Type B pancreatic cell (in vitro differentiated cells): Measurements from ENCODE around the gene RASL10B. TPM values are rescaled to one million over a fixed set of nuclear protein-coding genes. Genes with fewer than 3 reads are reported as not detected.

Experiments used
- DNase-seq: peaks from one replicate; pipeline ENCODE4 v3.0.0; 2021; ENCODE audit warnings: mixed read lengths; ENCODE audit not compliant: unreplicated experiment; ENCODE audit errors: extremely low spot score
- H3K27ac Mint-ChIP-seq: 2 replicates; pipeline ENCODE4 v1.8.0; 2021; ENCODE audit warnings: mild to moderate bottlenecking, mixed read lengths
- H3K27me3 Mint-ChIP-seq: 2 replicates; pipeline ENCODE4 v1.8.0; 2021; ENCODE audit warnings: mixed read lengths
- H3K36me3 Mint-ChIP-seq: 2 replicates; pipeline ENCODE4 v1.8.0; 2021; ENCODE audit warnings: mixed read lengths
- H3K4me1 Mint-ChIP-seq: one replicate; pipeline ENCODE4 v1.8.0; 2021; ENCODE audit warnings: mixed read lengths; ENCODE audit not compliant: unreplicated experiment
- H3K4me3 Mint-ChIP-seq: 2 replicates; pipeline ENCODE4 v1.8.0; 2021; ENCODE audit warnings: mild to moderate bottlenecking, mixed read lengths
- H3K9me3 Mint-ChIP-seq: 2 replicates; pipeline ENCODE4 v1.8.0; 2021; ENCODE audit warnings: mixed read lengths
- total RNA-seq: library from RNA; stranded (reverse); gene quantifications from 2 replicates; pipeline ENCODE4 v1.2.1, GENCODE V29; 2021; ENCODE audit warnings: low replicate concordance
- TF ChIP-seq, protein P1 (sequence below): fragments of 200-600 bp; sonication (generic); conservative IDR thresholded peaks from 2 replicates; pipeline ENCODE4 v1.5.0; 2021; ENCODE audit warnings: antibody characterized with exemption, mild to moderate bottlenecking

The RASL10B gene
- total RNA-seq, 1 donor from 2014 or later, result 29.4 TPM

DNA sequence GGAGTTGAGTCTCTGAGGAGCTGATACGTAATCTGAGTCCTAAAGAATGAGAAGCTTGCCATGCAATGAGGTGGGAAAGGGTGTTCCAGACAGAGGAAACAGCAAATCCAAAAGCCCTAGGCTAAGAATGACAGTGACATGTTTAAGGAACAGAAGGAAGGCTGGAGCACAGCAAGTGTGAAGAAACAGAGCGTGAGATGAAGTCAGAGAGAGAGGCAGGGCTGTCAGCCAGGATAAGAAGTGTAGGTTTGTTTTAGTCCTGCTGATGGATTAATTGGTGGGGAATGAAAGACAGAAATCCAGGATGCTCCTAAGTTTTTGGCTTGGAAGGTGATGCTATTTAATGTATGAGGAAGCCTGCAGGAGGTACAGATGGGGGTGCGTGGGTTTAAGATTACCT is 49.5 kb downstream of the RASL10B start:
- no peak overlapping the region for H3K4me3 Mint-ChIP-seq
- H3K4me1 Mint-ChIP-seq, result peaks cover 10% of the 10 kb centered on the region
- no peaks in the 10 kb centered on the region for H3K36me3 Mint-ChIP-seq
- TF ChIP-seq, protein P1, sequence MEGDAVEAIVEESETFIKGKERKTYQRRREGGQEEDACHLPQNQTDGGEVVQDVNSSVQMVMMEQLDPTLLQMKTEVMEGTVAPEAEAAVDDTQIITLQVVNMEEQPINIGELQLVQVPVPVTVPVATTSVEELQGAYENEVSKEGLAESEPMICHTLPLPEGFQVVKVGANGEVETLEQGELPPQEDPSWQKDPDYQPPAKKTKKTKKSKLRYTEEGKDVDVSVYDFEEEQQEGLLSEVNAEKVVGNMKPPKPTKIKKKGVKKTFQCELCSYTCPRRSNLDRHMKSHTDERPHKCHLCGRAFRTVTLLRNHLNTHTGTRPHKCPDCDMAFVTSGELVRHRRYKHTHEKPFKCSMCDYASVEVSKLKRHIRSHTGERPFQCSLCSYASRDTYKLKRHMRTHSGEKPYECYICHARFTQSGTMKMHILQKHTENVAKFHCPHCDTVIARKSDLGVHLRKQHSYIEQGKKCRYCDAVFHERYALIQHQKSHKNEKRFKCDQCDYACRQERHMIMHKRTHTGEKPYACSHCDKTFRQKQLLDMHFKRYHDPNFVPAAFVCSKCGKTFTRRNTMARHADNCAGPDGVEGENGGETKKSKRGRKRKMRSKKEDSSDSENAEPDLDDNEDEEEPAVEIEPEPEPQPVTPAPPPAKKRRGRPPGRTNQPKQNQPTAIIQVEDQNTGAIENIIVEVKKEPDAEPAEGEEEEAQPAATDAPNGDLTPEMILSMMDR, result no peak
- peaks cover 17% of the 10 kb centered on the region for H3K27me3 Mint-ChIP-seq
- DNase-seq, result no peak
- no peaks in the 10 kb centered on the region for H3K9me3 Mint-ChIP-seq
- H3K27ac Mint-ChIP-seq, result no peak overlapping the region

DNA sequence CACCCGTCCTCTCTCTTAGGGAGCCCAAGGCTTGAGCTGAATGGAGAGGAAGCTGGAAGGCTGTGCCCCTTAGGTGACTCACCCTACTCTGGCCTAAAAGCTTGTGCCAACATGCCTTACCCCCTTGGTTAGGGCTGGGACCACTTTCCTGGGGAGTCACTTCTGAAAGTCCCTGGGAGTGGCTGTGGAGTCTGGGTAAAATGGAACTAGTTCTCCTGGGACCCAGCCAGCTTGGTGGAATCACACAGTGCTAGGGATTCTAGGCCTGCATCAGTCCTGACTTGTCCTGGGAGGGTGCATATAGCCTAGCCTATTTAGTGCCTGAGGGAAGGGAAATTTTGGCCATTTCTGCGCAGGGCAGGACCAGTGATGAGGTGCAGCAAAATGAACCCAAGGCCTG is 53.5 kb downstream of the RASL10B start:
- DNase-seq, result no peak
- no peak overlapping the region for H3K4me3 Mint-ChIP-seq
- no peaks in the 10 kb centered on the region for H3K36me3 Mint-ChIP-seq
- no peaks in the 10 kb centered on the region for H3K9me3 Mint-ChIP-seq
- peaks cover 26% of the 10 kb centered on the region for H3K27me3 Mint-ChIP-seq
- peaks cover 27% of the 10 kb centered on the region for H3K4me1 Mint-ChIP-seq
- no peak overlapping the region for H3K27ac Mint-ChIP-seq
- TF ChIP-seq, protein P1, result no peak

DNA sequence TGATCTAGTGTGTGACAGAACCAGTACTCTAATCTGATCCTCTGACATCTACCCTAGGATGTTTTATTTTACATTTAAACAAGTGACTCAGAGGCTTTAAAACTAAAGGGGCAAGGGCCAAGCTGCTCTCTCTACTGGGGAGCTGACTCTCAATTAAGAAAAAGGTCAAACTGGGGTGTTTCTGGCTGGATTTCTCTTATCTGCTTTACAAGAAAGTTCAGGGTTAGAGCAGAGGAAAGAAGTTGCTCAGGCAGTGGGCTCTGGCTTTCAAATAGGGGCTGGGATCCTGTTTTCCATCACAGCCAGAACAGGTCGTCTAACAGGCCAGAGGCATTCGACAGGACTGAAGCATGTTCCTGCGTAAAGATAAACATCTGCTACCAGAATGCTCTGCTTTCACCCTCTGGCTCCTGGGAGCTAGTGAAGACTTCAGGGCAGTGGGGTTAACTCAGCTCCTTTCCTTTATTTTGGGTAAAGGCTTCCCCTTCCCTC is 55.5 kb downstream of the RASL10B start:
- Mint-ChIP-seq H3K9me3 (no peaks in the 10 kb centered on the region), H3K27ac (peak overlapping the region; percentile 47), H3K27me3 (peaks cover 34% of the 10 kb centered on the region), H3K4me3 (no peak overlapping the region), H3K4me1 (peaks cover 22% of the 10 kb centered on the region), H3K36me3 (no peaks in the 10 kb centered on the region)
- TF ChIP-seq, protein P1, result no peak
- no peak for DNase-seq

DNA sequence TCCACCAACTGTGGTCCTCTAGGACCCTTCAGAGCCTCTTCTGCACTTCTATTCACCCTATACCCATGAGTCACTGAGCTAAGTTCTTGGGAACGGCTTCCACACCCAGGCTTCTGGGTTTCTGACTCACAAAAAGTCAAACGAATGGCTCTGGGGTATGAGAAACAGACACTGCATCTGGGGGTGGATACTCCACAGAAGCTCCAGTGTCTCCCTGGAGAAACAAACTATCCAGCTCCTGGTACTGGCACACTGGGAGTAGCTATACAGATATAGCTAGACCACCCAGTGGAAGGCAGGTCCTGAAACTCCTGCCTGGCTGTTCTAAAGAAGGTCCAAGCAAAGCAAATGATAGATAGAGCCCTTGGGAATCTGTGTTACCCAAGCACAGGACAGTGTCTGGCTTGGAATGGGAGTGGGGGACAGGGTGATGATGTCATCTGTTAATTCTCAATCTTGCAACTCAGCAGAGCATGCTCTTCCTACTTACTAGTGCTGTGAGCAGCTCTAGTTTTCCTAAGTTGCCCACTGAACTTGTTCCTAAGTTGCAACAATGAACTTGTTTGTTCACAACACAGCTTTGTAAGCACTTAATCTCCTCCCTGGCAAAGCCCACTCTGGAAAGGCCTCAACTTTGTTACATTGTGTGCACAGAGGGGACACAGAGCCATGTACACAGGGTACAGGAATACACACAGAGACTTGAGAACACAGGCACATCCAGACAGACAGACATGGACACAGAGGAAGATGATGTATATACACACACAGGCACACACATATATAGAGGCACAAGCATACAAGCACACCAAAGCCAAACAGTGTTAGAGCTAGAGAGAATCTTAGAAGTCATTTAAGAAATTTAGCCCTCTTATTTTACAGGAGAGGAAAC is 57.3 kb downstream of the RASL10B start:
- TF ChIP-seq, protein P1, result no peak
- H3K4me3 Mint-ChIP-seq, result no peak overlapping the region
- H3K27me3 Mint-ChIP-seq, result peaks cover 45% of the 10 kb centered on the region
- no peaks in the 10 kb centered on the region for H3K36me3 Mint-ChIP-seq
- DNase-seq, result no peak
- peak overlapping the region; percentile 29 for H3K27ac Mint-ChIP-seq
- H3K4me1 Mint-ChIP-seq, result peaks cover 22% of the 10 kb centered on the region
- H3K9me3 Mint-ChIP-seq, result no peaks in the 10 kb centered on the region

DNA sequence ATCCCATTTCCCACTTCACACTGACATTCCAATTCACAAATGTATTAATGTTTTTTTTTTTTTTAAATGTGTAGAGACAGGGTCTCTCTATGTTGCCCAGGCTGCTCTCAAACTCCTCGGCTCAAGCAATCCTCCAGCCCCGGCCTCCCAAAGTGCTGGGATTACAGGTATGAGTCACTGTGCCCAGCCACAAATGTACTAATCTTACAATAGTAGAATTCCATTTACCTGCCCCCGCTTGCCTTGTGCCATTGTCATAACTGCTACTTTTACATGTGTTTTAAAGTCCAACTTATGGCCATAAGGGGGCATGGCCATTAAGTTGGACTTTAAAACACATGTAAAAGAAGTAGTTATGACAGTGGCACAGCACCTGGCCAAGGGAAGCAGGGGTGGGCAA is 59.4 kb downstream of the RASL10B start:
- Mint-ChIP-seq H3K4me3 (no peak overlapping the region), H3K27me3 (peaks cover 63% of the 10 kb centered on the region), H3K9me3 (no peaks in the 10 kb centered on the region), H3K36me3 (no peaks in the 10 kb centered on the region), H3K27ac (no peak overlapping the region), H3K4me1 (peaks cover 23% of the 10 kb centered on the region)
- no peak for DNase-seq
- TF ChIP-seq, protein P1, result no peak
